H9 (cell line): Measurements from ENCODE around the gene PAQR7. TPM values are rescaled to one million over a fixed set of nuclear protein-coding genes. Genes with fewer than 3 reads are reported as not detected.

Experiments
- DNase-seq: peaks from one replicate; pipeline ENCODE4 v3.0.0-alpha.2; 2017
- H2AFZ ChIP-seq: one replicate; pipeline ENCODE4 v1.6.1; 2013; ENCODE audit warnings: mild to moderate bottlenecking, low read length, control low read depth, moderate library complexity
- H2AK5ac ChIP-seq: 2 replicates; pipeline ENCODE4 v1.6.1; 2013; ENCODE audit warnings: low read length, control low read depth, mixed read lengths; ENCODE audit not compliant: insufficient read length
- H2BK120ac ChIP-seq: one replicate; pipeline ENCODE4 v1.6.1; 2013; ENCODE audit warnings: low read depth, mild to moderate bottlenecking, low read length, control low read depth, inconsistent platforms; ENCODE audit not compliant: poor library complexity, severe bottlenecking
- H2BK12ac ChIP-seq: 2 replicates; pipeline ENCODE4 v1.6.1; 2013; ENCODE audit warnings: low read length, control low read depth, mixed read lengths, low read depth; ENCODE audit not compliant: insufficient read length
- H2BK15ac ChIP-seq: 2 replicates; pipeline ENCODE4 v1.6.1; 2013; ENCODE audit warnings: low read depth, low read length, control low read depth
- H2BK20ac ChIP-seq: one replicate; pipeline ENCODE4 v1.6.1; 2013; ENCODE audit warnings: low read depth, mild to moderate bottlenecking, low read length, control low read depth, inconsistent platforms; ENCODE audit not compliant: poor library complexity, severe bottlenecking
- H2BK5ac ChIP-seq: 2 replicates; pipeline ENCODE4 v1.6.1; 2013; ENCODE audit warnings: low read length, control low read depth, mixed read lengths; ENCODE audit not compliant: insufficient read length
- H3K14ac ChIP-seq: 2 replicates; pipeline ENCODE4 v1.6.1; 2013; ENCODE audit warnings: low read length, control low read depth; ENCODE audit not compliant: insufficient read depth
- H3K18ac ChIP-seq: 2 replicates; pipeline ENCODE4 v1.6.1; 2013; ENCODE audit warnings: low read depth, mild to moderate bottlenecking, mixed read lengths, low read length, control low read depth; ENCODE audit not compliant: insufficient read length
- H3K23ac ChIP-seq: 2 replicates; pipeline ENCODE4 v1.6.1; 2013; ENCODE audit warnings: low read length, control low read depth, mixed read lengths, low read depth; ENCODE audit not compliant: insufficient read length
- H3K23me2 ChIP-seq: 2 replicates; pipeline ENCODE4 v1.6.1; 2013; ENCODE audit warnings: low read depth, mild to moderate bottlenecking, mixed read lengths, low read length, control low read depth; ENCODE audit not compliant: insufficient read length, poor library complexity, severe bottlenecking
- H3K27ac ChIP-seq: 2 replicates; pipeline ENCODE4 v1.5.1; 2013; ENCODE audit warnings: low read length, control low read depth, mixed read lengths, low read depth; ENCODE audit not compliant: insufficient read length
- H3K27me3 ChIP-seq: 2 replicates; pipeline ENCODE4 v1.6.1; 2013; ENCODE audit warnings: low read length, control low read depth, inconsistent platforms; ENCODE audit not compliant: insufficient read depth
- H3K4ac ChIP-seq: 2 replicates; pipeline ENCODE4 v1.6.1; 2013; ENCODE audit warnings: low read depth, mild to moderate bottlenecking, control low read depth, inconsistent platforms, low read length, moderate library complexity
- H3K4me1 ChIP-seq: 2 replicates; pipeline ENCODE4 v1.6.1; 2013; ENCODE audit warnings: low read length, control low read depth, inconsistent platforms; ENCODE audit not compliant: insufficient read depth
- H3K4me2 ChIP-seq: 2 replicates; pipeline ENCODE4 v1.6.1; 2013; ENCODE audit warnings: low read length, control low read depth, mixed read lengths; ENCODE audit not compliant: insufficient read length, insufficient read depth
- H3K56ac ChIP-seq: 2 replicates; pipeline ENCODE4 v1.6.1; 2013; ENCODE audit warnings: low read depth, mild to moderate bottlenecking, mixed read lengths, low read length, control low read depth; ENCODE audit not compliant: insufficient read length
- H3K79me1 ChIP-seq: 2 replicates; pipeline ENCODE4 v1.6.1; 2013; ENCODE audit warnings: low read depth, mild to moderate bottlenecking, moderate library complexity, low read length, control low read depth, inconsistent platforms; ENCODE audit not compliant: insufficient read depth, poor library complexity, severe bottlenecking
- H3K79me2 ChIP-seq: 2 replicates; pipeline ENCODE4 v1.6.1; 2013; ENCODE audit warnings: low read length, control low read depth, inconsistent platforms; ENCODE audit not compliant: insufficient read depth
- H3K9ac ChIP-seq: 2 replicates; pipeline ENCODE4 v1.6.1; 2013; ENCODE audit warnings: low read length, control low read depth, mixed read lengths; ENCODE audit not compliant: insufficient read length; ENCODE audit errors: extremely low read depth
- H3K9me3 ChIP-seq: one replicate; pipeline ENCODE4 v1.6.1; 2013; ENCODE audit warnings: low read depth, low read length, inconsistent platforms; ENCODE audit not compliant: control insufficient read depth
- H3T11ph ChIP-seq: one replicate; pipeline ENCODE4 v1.6.1; 2013; ENCODE audit warnings: mild to moderate bottlenecking, low read length, control low read depth, inconsistent platforms
- H4K20me1 ChIP-seq: one replicate; pipeline ENCODE4 v1.6.1; 2013; ENCODE audit not compliant: control insufficient read depth, insufficient read length, insufficient read depth
- H4K5ac ChIP-seq: 2 replicates; pipeline ENCODE4 v1.6.1; 2013; ENCODE audit warnings: low read depth, mild to moderate bottlenecking, mixed read lengths, low read length, control low read depth; ENCODE audit not compliant: insufficient read length
- H4K8ac ChIP-seq: replicated peaks from 2 replicates; pipeline ENCODE4 v1.6.1; 2013; ENCODE audit warnings: low read length, control low read depth, mixed read lengths, low read depth; ENCODE audit not compliant: insufficient read length
- H4K91ac ChIP-seq: 2 replicates; pipeline ENCODE4 v1.6.1; 2013; ENCODE audit warnings: low read depth, mild to moderate bottlenecking, moderate library complexity, mixed read lengths, low read length, control low read depth; ENCODE audit not compliant: insufficient read length
- H3K27ac Mint-ChIP-seq, 3 experiments: 2 replicates in 2 of 3; 3 replicates in 1 of 3; pipeline ENCODE4 v1.8.0; 2020 to 2021; ENCODE audit warnings: mixed read lengths in 3 of 3, mild to moderate bottlenecking in 1 of 3, moderate library complexity in 1 of 3
- H3K27me3 Mint-ChIP-seq: 2 replicates; pipeline ENCODE4 v1.8.0; 2021; ENCODE audit warnings: low read depth, mild to moderate bottlenecking, moderate library complexity, mixed read lengths
- H3K36me3 Mint-ChIP-seq, 3 experiments: 2 replicates in 2 of 3; 3 replicates in 1 of 3; pipeline ENCODE4 v1.8.0; 2020 to 2021; ENCODE audit warnings: low read depth in 3 of 3, mixed read lengths in 3 of 3; ENCODE audit not compliant: insufficient read depth in 1 of 3
- H3K4me1 Mint-ChIP-seq, 2 experiments: 2 replicates each; pipeline ENCODE4 v1.8.0; 2020; ENCODE audit warnings: mixed read lengths in 2 of 2
- H3K4me3 Mint-ChIP-seq, 2 experiments: 2 replicates in 1 of 2; 3 replicates in 1 of 2; pipeline ENCODE4 v1.8.0; 2020 to 2021; ENCODE audit warnings: mild to moderate bottlenecking in 2 of 2, mixed read lengths in 2 of 2, moderate library complexity in 1 of 2
- H3K9me3 Mint-ChIP-seq, 2 experiments: 2 replicates in 1 of 2; 3 replicates in 1 of 2; pipeline ENCODE4 v1.8.0; 2020; ENCODE audit warnings: mild to moderate bottlenecking in 2 of 2, mixed read lengths in 2 of 2, moderate library complexity in 1 of 2
- CTCF ChIP-seq: fragments of 200-600 bp; sonication (generic); conservative IDR thresholded peaks from 3 replicates; pipeline ENCODE4 v1.8.0; 2021; ENCODE audit warnings: antibody characterized with exemption, mild to moderate bottlenecking
- WGBS: extraction: QIAGEN DNeasy Blood & Tissue Kit; methylation state at CpG from one replicate; pipeline ENCODE4 v1.1.7; 2013; ENCODE audit warnings: missing lambda C conversion rate, low lambda C conversion rate, mixed read lengths; ENCODE audit not compliant: insufficient read length; ENCODE audit errors: extremely low coverage; 5-methylcytosine and 5-hydroxymethylcytosine counted together
- total RNA-seq: library from RNA; stranded (reverse); gene quantifications from 2 replicates; pipeline ENCODE4 v1.2.1, GENCODE V29; 2021

The PAQR7 gene
- total RNA-seq, 1 experiment from 2014 or later: 6.3 TPM

- no peak overlapping the region for H3K14ac ChIP-seq
- no peak overlapping the region for H2BK20ac ChIP-seq
- H2BK12ac ChIP-seq: no peak overlapping the region
- no peak overlapping the region for H3T11ph ChIP-seq
- H3K4me2 ChIP-seq: no peak overlapping the region
- no peaks in the 10 kb centered on the region for H3K79me2 ChIP-seq
- no peak overlapping the region for H3K18ac ChIP-seq
- H4K8ac ChIP-seq: no peak overlapping the region
- WGBS: no CpG with 5 or more reads among the region's 9 CpGs
- H3K79me1 ChIP-seq: no peaks in the 10 kb centered on the region
- Mint-ChIP-seq H3K27me3 (no peaks in the 10 kb centered on the region), H3K27ac (peak overlapping the region; percentile 33 to 74 (median 39); a peak in 3 of 7 replicates), H3K4me3 (no peak overlapping the region; a peak in 1 of 5 replicates), H3K9me3 (no peaks in the 10 kb centered on the region), H3K4me1 (peaks cover 20 to 29% of the 10 kb centered on the region in 2 experiments), H3K36me3 (peaks cover 0 to 13% (median 11%) of the 10 kb centered on the region in 3 experiments; a peak in 4 of 7 replicates)
- H4K5ac ChIP-seq: no peak overlapping the region
- no peak overlapping the region for H2BK5ac ChIP-seq
- no peak overlapping the region for H2BK120ac ChIP-seq
- no peak overlapping the region for H3K56ac ChIP-seq
- H3K4me1 ChIP-seq: peaks cover 2% of the 10 kb centered on the region; the same call in 1 of the 2 replicates
- no peak overlapping the region for H2BK15ac ChIP-seq
- H2AK5ac ChIP-seq: no peak overlapping the region
- H3K4ac ChIP-seq: no peak overlapping the region
- no peaks in the 10 kb centered on the region for H3K9me3 ChIP-seq
- H3K23ac ChIP-seq: no peak overlapping the region
- no peak overlapping the region for H3K9ac ChIP-seq
- H3K27me3 ChIP-seq: no peaks in the 10 kb centered on the region
- TF ChIP-seq CTCF: no peak
- H2AFZ ChIP-seq: no peak overlapping the region
- no peak overlapping the region for H3K27ac ChIP-seq
- DNase-seq: no peak
- no peaks in the 10 kb centered on the region for H3K23me2 ChIP-seq
- H4K91ac ChIP-seq: no peak overlapping the region
- no peaks in the 10 kb centered on the region for H4K20me1 ChIP-seq
These were observed 8.1 kb downstream of the PAQR7 start for GRCh38 chr1:25867210-25867991.
